GM19328 (cell line): Measurements from ENCODE around the gene KPTN.
"Not testable (repeated sequence)": the region's sequence is repeated elsewhere in the genome, so short reads cannot be mapped to it uniquely, and the experiment has no call there.

Source experiments
- ATAC-seq: cut with Tn5 transposase; IDR thresholded peaks from one replicate; pipeline ENCODE4 v1.9.1; 2021; ENCODE audit warnings: mild to moderate bottlenecking, moderate library complexity; ENCODE audit not compliant: unreplicated experiment

The KPTN gene

GRCh38 chr19:47492571-47493377, 8.8 kb upstream of the KPTN start:
- no peak for ATAC-seq

- no peak for ATAC-seq
Measured at GRCh38 chr19:47492137-47492533, 8.1 kb upstream of the KPTN start.

DNA sequence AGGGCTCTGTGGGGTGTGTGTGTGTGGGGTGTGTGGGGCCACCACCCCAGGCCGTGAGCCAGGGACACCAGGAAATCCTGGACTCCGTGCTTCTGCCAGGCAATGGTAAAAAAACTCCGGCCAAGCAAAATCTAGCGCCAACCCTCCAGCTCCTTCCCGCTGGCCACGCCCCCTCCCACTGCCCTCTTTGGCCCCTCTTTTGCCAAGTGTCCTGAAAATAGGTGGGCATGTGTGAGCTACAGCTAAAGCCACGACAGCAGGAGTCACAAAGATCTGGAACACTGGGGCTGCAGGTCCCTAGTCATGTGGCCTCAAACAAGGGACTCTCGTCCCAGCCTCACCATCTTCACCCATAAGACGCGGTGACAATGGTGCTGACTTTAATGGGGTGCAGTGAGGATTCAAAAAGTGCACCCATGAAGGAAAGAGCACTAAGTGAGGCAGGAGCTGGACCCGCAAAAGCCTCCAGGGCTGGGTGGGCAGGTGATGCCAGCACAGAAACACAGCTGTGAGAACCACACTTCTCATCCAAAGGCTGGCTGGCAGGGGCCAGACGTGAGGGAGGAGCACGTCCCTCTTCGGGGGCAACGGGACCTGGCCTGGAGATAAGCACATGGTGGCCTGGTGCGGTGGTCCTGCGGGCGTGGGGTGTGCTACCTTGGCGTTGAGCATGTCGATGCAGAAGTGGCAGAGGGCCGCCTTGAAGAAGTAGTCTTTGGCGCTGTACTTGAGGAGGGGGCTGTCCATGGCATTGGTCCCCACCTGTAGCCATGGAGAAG, 7.5 kb upstream of the KPTN start:
- no peak for ATAC-seq

- ATAC-seq: no peak
Measured at GRCh38 chr19:47490847-47491246, 6.8 kb upstream of the KPTN start.

- no peak for ATAC-seq
Measured at GRCh38 chr19:47490031-47490430, 6.0 kb upstream of the KPTN start.

- ATAC-seq: no peak
Measured at GRCh38 chr19:47489072-47489914, 5.3 kb upstream of the KPTN start.

- no peak for ATAC-seq
Measured at GRCh38 chr19:47487551-47488515, 3.8 kb upstream of the KPTN start.

- no peak for ATAC-seq
Measured at GRCh38 chr19:47486900-47487299, 2.9 kb upstream of the KPTN start.

GRCh38 chr19:47486220-47486619, 2.2 kb upstream of the KPTN start:
- not testable (repeated sequence) for ATAC-seq

DNA sequence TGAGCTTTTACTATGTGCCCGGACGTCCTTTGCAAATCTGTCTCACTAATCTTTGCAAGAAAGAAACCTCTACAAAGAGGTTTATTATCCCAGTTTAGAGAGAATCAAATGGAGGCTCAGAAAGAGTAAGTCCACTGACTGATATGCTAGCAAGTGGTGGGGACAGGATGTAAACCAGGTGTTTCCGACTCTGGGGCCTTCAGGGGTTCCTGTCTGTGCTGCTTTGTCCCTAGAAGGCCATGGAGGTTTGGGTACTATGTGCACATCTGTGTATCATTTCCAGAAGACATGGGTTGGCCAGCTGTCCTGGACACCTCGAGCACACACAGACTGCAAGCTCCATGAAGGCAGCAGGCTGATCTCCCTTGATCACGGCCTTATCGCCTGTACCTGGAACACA, 1.2 kb upstream of the KPTN start:
- ATAC-seq: no peak

- no peak for ATAC-seq
Measured at GRCh38 chr19:47483200-47483599, 819 bp downstream of the KPTN start.

DNA sequence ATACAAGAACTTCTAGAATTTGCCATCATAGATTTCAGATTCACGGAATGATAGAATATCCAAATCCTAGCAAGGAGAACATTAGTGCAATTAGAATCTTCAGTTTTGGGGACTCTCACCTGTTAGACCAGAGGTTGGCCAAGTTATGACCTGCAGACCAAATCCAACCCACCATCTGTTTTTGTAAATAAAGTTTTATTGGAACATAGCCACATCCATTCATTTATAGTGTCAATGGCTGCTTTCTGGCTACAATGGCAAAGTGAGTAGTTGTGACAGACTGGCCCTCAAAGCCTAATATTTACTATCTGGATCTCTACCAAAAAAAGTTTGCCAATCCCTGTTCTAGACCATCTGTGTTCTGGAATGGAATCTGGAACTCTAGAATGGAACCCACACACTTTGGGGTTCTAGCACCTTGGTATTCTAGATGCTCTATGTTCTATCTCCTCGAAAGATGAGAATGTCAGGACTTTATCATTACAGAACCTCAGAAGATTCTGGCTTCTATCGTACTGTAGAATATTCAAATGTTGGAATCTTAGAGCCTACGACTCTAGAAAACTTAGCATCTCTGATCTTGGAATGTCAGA, 2.5 kb downstream of the KPTN start:
- ATAC-seq: no peak

DNA sequence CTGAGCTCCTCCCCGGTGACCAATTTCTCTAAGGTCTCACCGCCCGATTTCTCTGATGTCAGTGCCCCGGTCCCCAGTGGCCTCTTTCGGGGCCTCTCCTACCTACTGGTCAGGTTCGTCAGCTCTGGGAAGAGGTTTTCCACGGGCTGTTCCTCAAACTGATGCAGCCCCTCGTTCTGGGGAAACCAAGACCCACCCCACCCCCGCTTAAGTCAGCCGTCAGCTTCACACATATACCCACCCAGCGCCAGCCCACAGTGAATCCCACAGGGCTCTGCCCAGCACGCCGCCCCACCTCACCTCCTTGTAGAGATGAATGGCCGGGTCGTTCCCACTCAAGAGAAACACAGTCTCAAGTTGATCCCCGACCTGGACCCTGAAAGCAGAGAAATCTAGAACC, 3.4 kb downstream of the KPTN start:
- no peak for ATAC-seq

GRCh38 chr19:47479701-47480503, 4.1 kb downstream of the KPTN start:
- ATAC-seq: no peak

DNA sequence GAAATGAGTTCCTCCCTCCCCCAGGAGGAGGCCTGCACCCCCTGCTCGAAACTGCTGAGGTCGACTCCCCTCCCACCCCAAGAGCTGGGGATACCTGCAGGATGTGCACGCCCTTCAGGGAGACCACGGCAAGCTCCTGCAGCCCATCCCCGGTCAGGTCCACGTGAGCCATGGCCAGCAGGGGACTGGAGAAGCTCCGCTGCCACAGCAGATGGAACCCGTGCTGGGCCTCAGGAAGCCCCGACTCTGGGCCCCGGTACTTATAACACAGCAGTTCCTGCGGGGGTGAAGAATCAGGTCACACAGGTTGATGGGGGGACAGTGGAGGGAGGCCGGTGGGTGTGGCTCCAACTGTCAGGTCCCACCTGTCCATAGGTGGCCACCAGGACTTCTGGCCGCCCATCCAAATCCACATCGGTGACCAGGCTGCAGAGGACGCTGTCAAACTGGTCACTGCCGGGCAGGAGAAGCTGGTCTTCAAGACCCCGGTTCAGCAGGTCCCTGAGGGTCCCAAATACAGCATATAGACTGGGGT, 7.5 kb downstream of the KPTN start:
- no peak for ATAC-seq

DNA sequence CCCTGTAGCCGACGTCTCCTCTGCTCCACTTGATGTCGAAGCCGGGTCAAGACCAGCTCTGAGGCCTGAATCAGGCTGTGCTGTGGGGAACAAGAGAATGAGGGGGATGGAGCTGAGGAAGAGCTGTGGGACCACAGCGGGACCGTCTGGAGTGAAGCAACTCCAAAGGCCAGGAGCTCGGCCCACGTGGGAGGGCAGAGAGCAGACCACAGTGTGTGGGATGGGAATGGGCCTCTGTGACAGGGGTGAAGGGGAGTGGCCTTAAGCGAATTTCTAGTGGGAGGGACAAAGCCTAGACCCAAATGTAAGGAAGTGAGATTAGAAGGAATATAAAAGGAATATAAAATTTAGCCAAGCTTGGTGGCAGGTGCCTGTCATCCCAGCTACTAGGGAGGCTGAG, 8.6 kb downstream of the KPTN start:
- ATAC-seq: no peak

DNA sequence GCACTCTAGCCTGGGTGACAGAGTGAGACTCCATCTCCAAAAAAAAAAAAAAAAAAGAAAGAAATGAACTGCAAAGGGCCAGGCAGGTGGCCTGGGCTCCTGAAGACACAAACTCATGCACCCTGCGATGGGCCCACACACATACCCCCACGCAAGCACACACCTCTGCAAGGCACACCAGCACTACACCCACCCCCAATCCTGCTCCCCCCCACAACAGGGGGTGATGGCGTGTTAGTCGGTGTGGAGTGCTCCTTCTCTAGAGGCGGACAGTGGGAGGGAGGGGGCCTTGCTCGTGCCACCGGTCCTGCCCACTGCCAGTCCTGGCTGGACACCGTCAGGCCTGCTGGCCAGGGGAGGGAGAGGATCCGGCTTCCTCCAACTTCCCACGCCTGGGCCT, 10.7 kb downstream of the KPTN start:
- ATAC-seq: no peak

- ATAC-seq: no peak
Measured at GRCh38 chr19:47471733-47472457, 12.1 kb downstream of the KPTN start, which contains the start of gene SLC8A2. Gene SLC8A2 (minus strand): TSS chr19:47471893. CDS start chr19:47466403, 5,490 bp downstream.
